Thoracic aorta (tissue), 2 donors: ENCODE results near the gene CDKL1. TPM values are rescaled to one million over a fixed set of nuclear protein-coding genes. Genes with fewer than 3 reads are reported as not detected.

ENCODE experiments used
- ATAC-seq: fragments of 150-250 bp; one replicate; pipeline ENCODE4 v1.8.0; 2017; ENCODE audit warnings: low read depth; ENCODE audit not compliant: insufficient number of reproducible peaks, low FRiP score
- DNase-seq: peaks from one replicate; pipeline ENCODE4 v3.0.0-alpha.2; 2020; ENCODE audit warnings: low spot score
- H3K27ac ChIP-seq, 2 donors: fragments of 200-600 bp; sonication (generic); 1 replicate in 1 of 2; 2 replicates in 1 of 2; pipeline ENCODE4 v1.5.1; 2016; ENCODE audit warnings: mild to moderate bottlenecking in 2 of 2, moderate library complexity in 2 of 2
- H3K27me3 ChIP-seq: fragments of 200-600 bp; sonication (generic); replicated peaks from 2 replicates; pipeline ENCODE4 v1.6.0; 2016; ENCODE audit warnings: mild to moderate bottlenecking; ENCODE audit not compliant: insufficient read depth
- H3K36me3 ChIP-seq: fragments of 200-600 bp; sonication (generic); one replicate; pipeline ENCODE4 v1.5.1; 2016
- H3K4me1 ChIP-seq, 2 donors: fragments of 200-600 bp; sonication (generic); 1 replicate in 1 of 2; 2 replicates in 1 of 2; pipeline versions ENCODE4 v1.5.1 to v1.6.0; 2016; ENCODE audit warnings: low read depth in 2 of 2, mild to moderate bottlenecking in 1 of 2; ENCODE audit not compliant: control insufficient read depth in 1 of 2
- H3K4me3 ChIP-seq: fragments of 200-600 bp; sonication (generic); 2 replicates; pipeline ENCODE4 v1.5.1; 2016; ENCODE audit warnings: mild to moderate bottlenecking
- H3K9me3 ChIP-seq: fragments of 200-600 bp; sonication (generic); 2 replicates; pipeline ENCODE4 v1.5.1; 2016
- CTCF ChIP-seq: fragments of 200-600 bp; sonication (generic); IDR thresholded peaks from one replicate; pipeline ENCODE4 v1.5.1; 2019; ENCODE audit warnings: antibody characterized with exemption
- total RNA-seq, 2 donors: library from RNA; depleted of rRNA; stranded (reverse); fragments of >200 nt; gene quantifications; one replicate each; pipeline versions ENCODE4 v1.1.0 to v1.2.3, GENCODE V29; 2016

Gene CDKL1
- total RNA-seq, 2 donors from 2014 or later, result 2.8 to 8.1 TPM

GRCh38 chr14:50303744-50304471 lies 92.8 kb downstream of the CDKL1 start:
- no peak for DNase-seq
- TF ChIP-seq CTCF, result no peak
- no peaks in the 10 kb centered on the region for H3K9me3 ChIP-seq
- no peaks in the 10 kb centered on the region for H3K4me1 ChIP-seq
- no peak overlapping the region for H3K4me3 ChIP-seq
- no peak overlapping the region for H3K27ac ChIP-seq
- ATAC-seq, result no peak
- no peaks in the 10 kb centered on the region for H3K27me3 ChIP-seq
- no peaks in the 10 kb centered on the region for H3K36me3 ChIP-seq

- Histone ChIP-seq H3K9me3 (no peaks in the 10 kb centered on the region), H3K4me3 (no peak overlapping the region), H3K27me3 (no peaks in the 10 kb centered on the region), H3K27ac (no peak overlapping the region), H3K36me3 (no peaks in the 10 kb centered on the region), H3K4me1 (no peaks in the 10 kb centered on the region)
- DNase-seq (no peak), ATAC-seq (no peak)
- no peak for TF ChIP-seq CTCF
These were observed 94.8 kb downstream of the CDKL1 start for GRCh38 chr14:50301914-50302313.

- Histone ChIP-seq H3K36me3 (no peaks in the 10 kb centered on the region), H3K4me1 (no peaks in the 10 kb centered on the region), H3K27ac (no peak overlapping the region), H3K9me3 (no peaks in the 10 kb centered on the region), H3K4me3 (no peak overlapping the region), H3K27me3 (no peaks in the 10 kb centered on the region)
- DNase-seq (no peak), ATAC-seq (no peak)
- TF ChIP-seq CTCF, result no peak
These were observed 97.1 kb downstream of the CDKL1 start for GRCh38 chr14:50299585-50299984.

- no peak overlapping the region for H3K4me3 ChIP-seq
- H3K27me3 ChIP-seq, result no peaks in the 10 kb centered on the region
- H3K36me3 ChIP-seq, result no peaks in the 10 kb centered on the region
- H3K4me1 ChIP-seq, result no peaks in the 10 kb centered on the region
- TF ChIP-seq CTCF, result no peak
- no peak for DNase-seq
- no peaks in the 10 kb centered on the region for H3K9me3 ChIP-seq
- no peak for ATAC-seq
- H3K27ac ChIP-seq, result no peak overlapping the region
These were observed 106.4 kb downstream of the CDKL1 start for GRCh38 chr14:50290306-50290705.

GRCh38 chr14:50288146-50288545 lies 108.5 kb downstream of the CDKL1 start:
- H3K27ac ChIP-seq, result no peak overlapping the region
- H3K4me1 ChIP-seq, result no peaks in the 10 kb centered on the region
- no peaks in the 10 kb centered on the region for H3K27me3 ChIP-seq
- DNase-seq, result no peak
- H3K9me3 ChIP-seq, result no peaks in the 10 kb centered on the region
- no peaks in the 10 kb centered on the region for H3K36me3 ChIP-seq
- no peak for TF ChIP-seq CTCF
- no peak overlapping the region for H3K4me3 ChIP-seq
- no peak for ATAC-seq
